HG03565 (cell line): ENCODE results near the gene PWWP2B.

Source experiments
- ATAC-seq: cut with Tn5 transposase; IDR thresholded peaks from one replicate; pipeline ENCODE4 v1.9.1; 2021; ENCODE audit warnings: mild to moderate bottlenecking, moderate library complexity; ENCODE audit not compliant: unreplicated experiment

Gene PWWP2B

GRCh38 chr10:132405463-132405991, 8.5 kb downstream of the PWWP2B start:
- no peak for ATAC-seq

- ATAC-seq: no peak
Measured at GRCh38 chr10:132406181-132406580, 9.2 kb downstream of the PWWP2B start.

GRCh38 chr10:132406750-132407149, 9.8 kb downstream of the PWWP2B start:
- no peak for ATAC-seq

- no peak for ATAC-seq
Measured at GRCh38 chr10:132407243-132407746, 10.3 kb downstream of the PWWP2B start.

- no peak for ATAC-seq
Measured at GRCh38 chr10:132407846-132408278, 10.9 kb downstream of the PWWP2B start.

GRCh38 chr10:132408367-132408781, 11.4 kb downstream of the PWWP2B start:
- ATAC-seq: no peak

- no peak for ATAC-seq
Measured at GRCh38 chr10:132408823-132409666, 12.0 kb downstream of the PWWP2B start.

- ATAC-seq: no peak
Measured at GRCh38 chr10:132409667-132410028, 12.6 kb downstream of the PWWP2B start.

- no peak for ATAC-seq
Measured at GRCh38 chr10:132410056-132410778, 13.2 kb downstream of the PWWP2B start.

GRCh38 chr10:132410779-132411532, 14.0 kb downstream of the PWWP2B start:
- ATAC-seq: no peak

- ATAC-seq: no peak
Measured at GRCh38 chr10:132411561-132412253, 14.7 kb downstream of the PWWP2B start.

- no peak for ATAC-seq
Measured at GRCh38 chr10:132412316-132413192, 15.6 kb downstream of the PWWP2B start.

- ATAC-seq: no peak
Measured at GRCh38 chr10:132413226-132414205, 16.5 kb downstream of the PWWP2B start.

GRCh38 chr10:132414402-132415016, 17.5 kb downstream of the PWWP2B start:
- ATAC-seq: no peak

DNA sequence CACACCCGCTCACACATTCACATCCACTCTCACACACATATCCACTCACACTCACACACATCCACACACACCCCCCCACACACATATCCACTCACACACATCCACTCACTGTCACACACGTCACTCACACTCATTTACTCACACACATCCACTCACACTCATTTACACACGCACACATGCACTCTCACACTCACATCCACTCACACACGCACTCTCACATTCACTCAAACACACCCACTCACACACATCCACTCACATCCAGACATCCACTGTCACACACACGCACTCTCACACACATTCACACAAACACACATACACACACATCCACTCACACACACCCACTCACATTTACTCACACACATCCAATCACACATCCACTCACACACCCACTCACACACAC, 18.3 kb downstream of the PWWP2B start:
- no peak for ATAC-seq

DNA sequence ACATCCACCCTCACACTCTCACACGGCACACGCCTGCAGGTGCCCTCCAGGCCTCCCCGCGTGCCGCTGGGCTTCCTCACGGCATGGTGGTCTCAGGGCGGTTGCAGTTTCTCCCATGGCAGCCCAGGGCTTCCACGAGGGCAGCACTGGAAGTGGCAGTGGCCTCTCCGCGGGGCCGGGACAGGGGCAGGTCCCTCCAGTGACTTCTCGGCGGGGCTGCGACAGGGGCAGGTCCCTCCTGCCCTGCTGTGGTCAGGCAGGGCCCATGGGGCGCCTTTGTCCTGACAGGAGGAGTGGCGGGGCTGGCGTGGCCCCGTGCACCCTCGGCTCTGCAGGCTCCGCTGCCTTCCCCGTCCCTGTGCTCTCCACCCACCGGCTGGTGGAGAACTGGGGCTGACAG, 19.0 kb downstream of the PWWP2B start:
- ATAC-seq: no peak

DNA sequence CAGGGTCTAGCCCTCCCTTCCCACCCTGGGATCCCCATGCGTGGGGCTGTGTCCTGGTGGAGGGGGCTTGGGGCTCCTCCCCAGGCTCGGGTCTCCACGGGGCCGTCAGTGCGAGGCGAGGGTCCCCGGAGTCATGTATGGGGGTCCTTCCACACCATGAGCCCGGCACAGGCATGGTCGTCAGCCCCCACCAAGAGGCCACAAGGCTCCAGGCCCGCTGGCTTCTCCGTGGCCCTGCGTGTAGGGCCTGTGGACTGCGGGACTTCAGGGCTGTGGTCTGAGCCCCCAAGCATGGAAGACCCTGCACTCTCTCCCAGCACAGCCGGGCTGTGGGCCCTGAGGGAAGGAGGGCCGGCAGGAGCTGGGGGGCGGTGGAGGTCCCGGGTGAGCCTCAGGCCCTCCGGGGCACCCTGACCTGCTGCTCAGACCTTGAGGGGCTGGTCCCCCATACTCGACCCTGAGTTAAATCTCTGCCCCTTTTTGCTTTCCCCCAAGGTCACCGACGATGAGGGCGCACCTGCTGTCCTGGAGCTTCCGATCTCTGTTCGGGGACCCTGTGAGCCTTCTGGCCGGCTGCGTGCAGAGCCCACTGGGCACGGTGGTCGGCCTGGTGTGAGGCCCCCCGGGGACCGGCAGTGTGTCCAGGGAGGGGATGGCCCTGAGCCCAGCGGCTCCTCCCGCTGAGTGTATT, 19.7 kb downstream of the PWWP2B start:
- ATAC-seq: no peak
